K562 (cell line): ENCODE measurements around the gene PPM1N. TPM values are rescaled to one million over a fixed set of nuclear protein-coding genes. Genes with fewer than 3 reads are reported as not detected.
A peak's percentile ranks its signal among the peaks of the same experiment; 100 is the strongest.

Experiments
- CHD1 ChIP-seq: fragments of 200-600 bp; sonication (generic); IDR thresholded peaks from one replicate; pipeline ENCODE4 v1.6.1; 2012; ENCODE audit warnings: mild to moderate bottlenecking, moderate library complexity, low read length, inconsistent platforms
- HNRNPL ChIP-seq: fragments of 200-400 bp; formaldehyde crosslinking; IDR thresholded peaks from 2 replicates; pipeline ENCODE4 v1.6.1; 2017; ENCODE audit warnings: low read depth, mild to moderate bottlenecking, low read length
- KHSRP ChIP-seq: fragments of 450-650 bp; IDR thresholded peaks from 2 replicates; pipeline ENCODE4 v1.6.1; 2017
- MCM5 ChIP-seq: fragments of 450-650 bp; IDR thresholded peaks from 2 replicates; pipeline ENCODE4 v1.6.1; 2016; ENCODE audit warnings: low read depth
- NCOA4 ChIP-seq: fragments of 450-650 bp; IDR thresholded peaks from 2 replicates; pipeline ENCODE4 v1.6.1; 2018; ENCODE audit warnings: mild to moderate bottlenecking; ENCODE audit not compliant: partially characterized antibody
- SLC30A9 ChIP-seq: fragments of 250-450 bp; sonication (Bioruptor Pico); IDR thresholded peaks from 2 replicates; pipeline ENCODE4 v1.8.0; 2022; ENCODE audit warnings: mild to moderate bottlenecking, moderate library complexity
- TARDBP ChIP-seq: fragments of 450-650 bp; IDR thresholded peaks from 2 replicates; pipeline ENCODE4 v1.6.1; 2016
- TEAD4 ChIP-seq, 2 experiments: sonication (generic) in 1 of 2; formaldehyde crosslinking in 1 of 2; IDR thresholded peaks; 2 replicates each; pipeline versions ENCODE4 v1.6.1 to v1.8.0; 2012 to 2022; ENCODE audit warnings: borderline replicate concordance in 1 of 2, inconsistent platforms in 1 of 2, low read length in 1 of 2, mild to moderate bottlenecking in 1 of 2, missing genetic modification reagents in 1 of 2
- ZNF224 ChIP-seq: sonication (generic); formaldehyde crosslinking; IDR thresholded peaks from 2 replicates; pipeline ENCODE4 v1.8.0; 2022; ENCODE audit warnings: mild to moderate bottlenecking, missing genetic modification reagents
- ZNF239 ChIP-seq: fragments of 250-450 bp; sonication (Bioruptor Pico); IDR thresholded peaks from 2 replicates; pipeline ENCODE4 v1.4.0; 2020; ENCODE audit warnings: mild to moderate bottlenecking
- ZNF253 ChIP-seq: fragments of 250-450 bp; sonication (Bioruptor Pico); conservative IDR thresholded peaks from 2 replicates; pipeline ENCODE4 v1.6.1; 2021; ENCODE audit warnings: mild to moderate bottlenecking
- polyA plus RNA-seq, 8 experiments: library from polyadenylated mRNA; depleted of rRNA in 4 of 8; stranded (reverse) in 5 of 8; unstranded in 3 of 8; fragments of >200 nt; fragmentation: Nextera tagmentation in 2 of 8; fragmentation: Illumina TruSeq in 1 of 8; extraction: Ambion mirVana in 2 of 8; extraction: Trizol in 1 of 8; gene quantifications; 2 replicates each; pipeline versions ENCODE4 v1.2.1 to v1.2.3, GENCODE V29; 2011 to 2014; ENCODE audit warnings: inconsistent platforms in 1 of 8, missing spikeins in 1 of 8
- total RNA-seq, 7 experiments: library from RNA; depleted of rRNA in 6 of 7; stranded (reverse); fragments of >200 nt in 6 of 7; fragmentation: Illumina TruSeq in 2 of 7; extraction: Trizol in 2 of 7; gene quantifications; 2 replicates each; pipeline versions ENCODE4 v1.2.1 to v1.2.3, GENCODE V29; 2011 to 2021; ENCODE audit warnings: low replicate concordance in 1 of 7
- TF ChIP-seq, protein P1 (sequence below): fragments of 250-450 bp; sonication (Bioruptor Pico); IDR thresholded peaks from 2 replicates; pipeline ENCODE4 v1.4.0; 2020
- TF ChIP-seq, protein P2 (sequence below): sonication (generic); formaldehyde crosslinking; IDR thresholded peaks from 2 replicates; pipeline ENCODE4 v1.8.0; 2022; ENCODE audit warnings: missing genetic modification reagents, mild to moderate bottlenecking, moderate library complexity, borderline replicate concordance
- TF ChIP-seq, protein P3 (sequence below): sonication (generic); formaldehyde crosslinking; IDR thresholded peaks from 2 replicates; pipeline ENCODE4 v1.8.0; 2023; ENCODE audit warnings: mild to moderate bottlenecking, missing genetic modification reagents

The PPM1N gene
- total and polyA plus RNA-seq, 9 of the 15 experiments (the other 6 are each of a cell fraction or from before 2014, with no cell fraction given): 4.5 to 15.6 (median 8.7) TPM

DNA sequence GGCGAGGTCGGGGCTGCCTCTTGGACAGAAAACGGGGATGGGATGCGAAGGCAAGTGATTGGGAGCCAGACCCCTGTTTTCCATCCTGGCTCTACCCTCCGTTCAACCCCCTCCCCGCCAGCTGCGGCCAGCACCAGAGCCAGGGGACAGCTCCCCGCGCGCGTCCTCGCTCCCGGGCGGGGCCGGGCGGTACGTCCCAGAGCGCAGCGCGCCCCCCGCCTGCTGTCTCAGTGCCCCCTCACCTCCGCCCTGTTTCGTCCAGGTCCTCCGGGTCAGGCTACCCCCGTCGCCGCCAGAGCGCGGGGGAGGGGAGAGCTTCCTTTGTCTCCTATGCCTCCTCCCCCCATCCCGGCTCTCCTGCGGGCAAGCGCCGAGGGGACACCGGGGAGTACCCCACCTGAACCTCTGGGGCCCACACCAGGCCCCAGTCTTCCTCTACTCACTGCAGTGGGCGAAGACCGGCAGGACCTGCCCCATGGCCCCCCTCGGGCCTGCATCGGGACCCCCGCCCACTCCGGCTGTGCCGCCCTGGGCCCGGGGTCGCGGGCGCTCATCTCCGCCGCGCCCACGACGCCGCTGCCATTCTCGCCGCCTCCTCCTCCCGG, 1.8 kb upstream of the PPM1N start (continued):
- no peak for TF ChIP-seq TEAD4 (IDR thresholded peaks at IDR 0.05; ENCODE audit: low read length)
- peak; percentile 26; the same call in 1 of the 2 replicates for TF ChIP-seq TEAD4 (CRISPR knock-in tag; IDR thresholded peaks at IDR 0.05; ENCODE audit: borderline replicate concordance)
- no peak for TF ChIP-seq SLC30A9 (CRISPR knock-in tag)
- TF ChIP-seq MCM5: no peak
- TF ChIP-seq, protein P1, sequence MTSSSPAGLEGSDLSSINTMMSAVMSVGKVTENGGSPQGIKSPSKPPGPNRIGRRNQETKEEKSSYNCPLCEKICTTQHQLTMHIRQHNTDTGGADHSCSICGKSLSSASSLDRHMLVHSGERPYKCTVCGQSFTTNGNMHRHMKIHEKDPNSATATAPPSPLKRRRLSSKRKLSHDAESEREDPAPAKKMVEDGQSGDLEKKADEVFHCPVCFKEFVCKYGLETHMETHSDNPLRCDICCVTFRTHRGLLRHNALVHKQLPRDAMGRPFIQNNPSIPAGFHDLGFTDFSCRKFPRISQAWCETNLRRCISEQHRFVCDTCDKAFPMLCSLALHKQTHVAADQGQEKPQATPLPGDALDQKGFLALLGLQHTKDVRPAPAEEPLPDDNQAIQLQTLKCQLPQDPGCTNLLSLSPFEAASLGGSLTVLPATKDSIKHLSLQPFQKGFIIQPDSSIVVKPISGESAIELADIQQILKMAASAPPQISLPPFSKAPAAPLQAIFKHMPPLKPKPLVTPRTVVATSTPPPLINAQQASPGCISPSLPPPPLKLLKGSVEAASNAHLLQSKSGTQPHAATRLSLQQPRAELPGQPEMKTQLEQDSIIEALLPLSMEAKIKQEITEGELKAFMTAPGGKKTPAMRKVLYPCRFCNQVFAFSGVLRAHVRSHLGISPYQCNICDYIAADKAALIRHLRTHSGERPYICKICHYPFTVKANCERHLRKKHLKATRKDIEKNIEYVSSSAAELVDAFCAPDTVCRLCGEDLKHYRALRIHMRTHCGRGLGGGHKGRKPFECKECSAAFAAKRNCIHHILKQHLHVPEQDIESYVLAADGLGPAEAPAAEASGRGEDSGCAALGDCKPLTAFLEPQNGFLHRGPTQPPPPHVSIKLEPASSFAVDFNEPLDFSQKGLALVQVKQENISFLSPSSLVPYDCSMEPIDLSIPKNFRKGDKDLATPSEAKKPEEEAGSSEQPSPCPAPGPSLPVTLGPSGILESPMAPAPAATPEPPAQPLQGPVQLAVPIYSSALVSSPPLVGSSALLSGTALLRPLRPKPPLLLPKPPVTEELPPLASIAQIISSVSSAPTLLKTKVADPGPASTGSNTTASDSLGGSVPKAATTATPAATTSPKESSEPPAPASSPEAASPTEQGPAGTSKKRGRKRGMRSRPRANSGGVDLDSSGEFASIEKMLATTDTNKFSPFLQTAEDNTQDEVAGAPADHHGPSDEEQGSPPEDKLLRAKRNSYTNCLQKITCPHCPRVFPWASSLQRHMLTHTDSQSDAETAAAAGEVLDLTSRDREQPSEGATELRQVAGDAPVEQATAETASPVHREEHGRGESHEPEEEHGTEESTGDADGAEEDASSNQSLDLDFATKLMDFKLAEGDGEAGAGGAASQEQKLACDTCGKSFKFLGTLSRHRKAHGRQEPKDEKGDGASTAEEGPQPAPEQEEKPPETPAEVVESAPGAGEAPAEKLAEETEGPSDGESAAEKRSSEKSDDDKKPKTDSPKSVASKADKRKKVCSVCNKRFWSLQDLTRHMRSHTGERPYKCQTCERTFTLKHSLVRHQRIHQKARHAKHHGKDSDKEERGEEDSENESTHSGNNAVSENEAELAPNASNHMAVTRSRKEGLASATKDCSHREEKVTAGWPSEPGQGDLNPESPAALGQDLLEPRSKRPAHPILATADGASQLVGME: 0 out of 2 replicates have a peak, but pooled peaks have one; percentile 41
- TF ChIP-seq ZNF224 (CRISPR knock-in tag): 0 out of 2 replicates have a peak, but pooled peaks have one; percentile 34
- TF ChIP-seq CHD1: peak; percentile 49
- no peak for TF ChIP-seq ZNF239 (CRISPR knock-in tag)
- 0 out of 2 replicates have a peak, but pooled peaks have one; percentile 21 for TF ChIP-seq HNRNPL
- TF ChIP-seq NCOA4: no peak
- TF ChIP-seq, protein P2, sequence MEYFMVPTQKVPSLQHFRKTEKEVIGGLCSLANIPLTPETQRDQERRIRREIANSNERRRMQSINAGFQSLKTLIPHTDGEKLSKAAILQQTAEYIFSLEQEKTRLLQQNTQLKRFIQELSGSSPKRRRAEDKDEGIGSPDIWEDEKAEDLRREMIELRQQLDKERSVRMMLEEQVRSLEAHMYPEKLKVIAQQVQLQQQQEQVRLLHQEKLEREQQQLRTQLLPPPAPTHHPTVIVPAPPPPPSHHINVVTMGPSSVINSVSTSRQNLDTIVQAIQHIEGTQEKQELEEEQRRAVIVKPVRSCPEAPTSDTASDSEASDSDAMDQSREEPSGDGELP: peak; percentile 85
- TF ChIP-seq ZNF253 (CRISPR knock-in tag): no peak
- no peak for TF ChIP-seq TARDBP
- no peak for TF ChIP-seq KHSRP
- TF ChIP-seq, protein P3, sequence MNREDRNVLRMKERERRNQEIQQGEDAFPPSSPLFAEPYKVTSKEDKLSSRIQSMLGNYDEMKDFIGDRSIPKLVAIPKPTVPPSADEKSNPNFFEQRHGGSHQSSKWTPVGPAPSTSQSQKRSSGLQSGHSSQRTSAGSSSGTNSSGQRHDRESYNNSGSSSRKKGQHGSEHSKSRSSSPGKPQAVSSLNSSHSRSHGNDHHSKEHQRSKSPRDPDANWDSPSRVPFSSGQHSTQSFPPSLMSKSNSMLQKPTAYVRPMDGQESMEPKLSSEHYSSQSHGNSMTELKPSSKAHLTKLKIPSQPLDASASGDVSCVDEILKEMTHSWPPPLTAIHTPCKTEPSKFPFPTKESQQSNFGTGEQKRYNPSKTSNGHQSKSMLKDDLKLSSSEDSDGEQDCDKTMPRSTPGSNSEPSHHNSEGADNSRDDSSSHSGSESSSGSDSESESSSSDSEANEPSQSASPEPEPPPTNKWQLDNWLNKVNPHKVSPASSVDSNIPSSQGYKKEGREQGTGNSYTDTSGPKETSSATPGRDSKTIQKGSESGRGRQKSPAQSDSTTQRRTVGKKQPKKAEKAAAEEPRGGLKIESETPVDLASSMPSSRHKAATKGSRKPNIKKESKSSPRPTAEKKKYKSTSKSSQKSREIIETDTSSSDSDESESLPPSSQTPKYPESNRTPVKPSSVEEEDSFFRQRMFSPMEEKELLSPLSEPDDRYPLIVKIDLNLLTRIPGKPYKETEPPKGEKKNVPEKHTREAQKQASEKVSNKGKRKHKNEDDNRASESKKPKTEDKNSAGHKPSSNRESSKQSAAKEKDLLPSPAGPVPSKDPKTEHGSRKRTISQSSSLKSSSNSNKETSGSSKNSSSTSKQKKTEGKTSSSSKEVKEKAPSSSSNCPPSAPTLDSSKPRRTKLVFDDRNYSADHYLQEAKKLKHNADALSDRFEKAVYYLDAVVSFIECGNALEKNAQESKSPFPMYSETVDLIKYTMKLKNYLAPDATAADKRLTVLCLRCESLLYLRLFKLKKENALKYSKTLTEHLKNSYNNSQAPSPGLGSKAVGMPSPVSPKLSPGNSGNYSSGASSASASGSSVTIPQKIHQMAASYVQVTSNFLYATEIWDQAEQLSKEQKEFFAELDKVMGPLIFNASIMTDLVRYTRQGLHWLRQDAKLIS (CRISPR knock-in tag): peak; percentile 74; the same call in 1 of the 2 replicates
